Neural cell (in vitro differentiated cells): ENCODE results near the gene BTBD18.

Experiments used
- EP300 ChIP-seq: fragments of 450-650 bp; conservative IDR thresholded peaks from 2 replicates; pipeline ENCODE4 v1.6.1; 2014; ENCODE audit warnings: antibody characterized with exemption, mild to moderate bottlenecking, moderate library complexity; ENCODE audit not compliant: poor library complexity, severe bottlenecking
- EZH2 ChIP-seq: fragments of 200-600, 300-800 bp; shearing (Covaris generic), sonication (generic); IDR thresholded peaks from 2 replicates; pipeline ENCODE4 v1.6.1; 2014; ENCODE audit warnings: antibody characterized with exemption, low read length, borderline replicate concordance, mild to moderate bottlenecking; ENCODE audit not compliant: insufficient read depth, poor library complexity, severe bottlenecking
- MXI1 ChIP-seq: fragments of 450-650 bp; conservative IDR thresholded peaks from 2 replicates; pipeline ENCODE4 v1.6.1; 2014; ENCODE audit warnings: antibody characterized with exemption, mild to moderate bottlenecking; ENCODE audit not compliant: poor library complexity, severe bottlenecking
- POLR2AphosphoS5 ChIP-seq: IDR thresholded peaks from 2 replicates; pipeline ENCODE4 v1.6.1; 2012
- TAF1 ChIP-seq: IDR thresholded peaks from 2 replicates; pipeline ENCODE4 v1.6.1; 2012; ENCODE audit warnings: low read depth
- TF ChIP-seq, protein P1 (sequence below): fragments of 450-650 bp; IDR thresholded peaks from 2 replicates; pipeline ENCODE4 v1.5.1; 2014; ENCODE audit warnings: antibody characterized with exemption, mild to moderate bottlenecking, moderate library complexity; ENCODE audit not compliant: poor library complexity, severe bottlenecking
- TF ChIP-seq, protein P2 (sequence below): IDR thresholded peaks from 2 replicates; pipeline ENCODE4 v1.6.1; 2012; ENCODE audit warnings: borderline replicate concordance

DNA sequence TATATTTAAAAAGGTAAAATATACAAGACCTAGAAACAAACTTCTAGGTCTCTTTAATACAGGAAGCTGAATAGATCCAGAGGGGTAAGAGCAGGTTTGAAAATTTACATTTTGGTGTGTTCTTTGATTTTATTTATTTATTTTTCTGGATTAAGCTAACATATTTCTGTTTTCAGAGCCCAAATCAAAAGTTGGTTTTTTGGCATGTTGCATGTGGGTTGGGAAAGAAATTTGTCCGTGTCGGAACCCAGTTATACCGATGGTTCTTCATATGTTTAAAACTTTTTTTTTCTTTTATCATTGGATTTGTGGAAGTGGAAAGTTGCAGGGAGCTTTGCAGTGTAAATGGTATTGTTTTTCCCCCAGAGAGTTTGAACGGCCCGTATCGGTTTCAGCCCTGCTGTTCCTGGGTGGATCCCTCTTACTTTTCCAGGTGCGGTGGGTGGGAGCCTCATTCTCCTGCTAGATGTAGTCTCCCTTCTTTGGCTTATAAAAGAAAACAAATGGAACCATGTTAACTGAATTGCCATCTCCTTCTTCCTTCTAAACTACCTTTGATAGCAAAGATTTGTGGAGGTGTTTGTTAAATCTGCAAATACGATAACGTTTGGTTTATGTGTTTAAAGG, 10.7 kb upstream of the BTBD18 start:
- TF ChIP-seq POLR2AphosphoS5 (no peak), EZH2 (no peak), EP300 (no peak), TAF1 (no peak), MXI1 (peak; percentile 16)
- TF ChIP-seq, protein P1, sequence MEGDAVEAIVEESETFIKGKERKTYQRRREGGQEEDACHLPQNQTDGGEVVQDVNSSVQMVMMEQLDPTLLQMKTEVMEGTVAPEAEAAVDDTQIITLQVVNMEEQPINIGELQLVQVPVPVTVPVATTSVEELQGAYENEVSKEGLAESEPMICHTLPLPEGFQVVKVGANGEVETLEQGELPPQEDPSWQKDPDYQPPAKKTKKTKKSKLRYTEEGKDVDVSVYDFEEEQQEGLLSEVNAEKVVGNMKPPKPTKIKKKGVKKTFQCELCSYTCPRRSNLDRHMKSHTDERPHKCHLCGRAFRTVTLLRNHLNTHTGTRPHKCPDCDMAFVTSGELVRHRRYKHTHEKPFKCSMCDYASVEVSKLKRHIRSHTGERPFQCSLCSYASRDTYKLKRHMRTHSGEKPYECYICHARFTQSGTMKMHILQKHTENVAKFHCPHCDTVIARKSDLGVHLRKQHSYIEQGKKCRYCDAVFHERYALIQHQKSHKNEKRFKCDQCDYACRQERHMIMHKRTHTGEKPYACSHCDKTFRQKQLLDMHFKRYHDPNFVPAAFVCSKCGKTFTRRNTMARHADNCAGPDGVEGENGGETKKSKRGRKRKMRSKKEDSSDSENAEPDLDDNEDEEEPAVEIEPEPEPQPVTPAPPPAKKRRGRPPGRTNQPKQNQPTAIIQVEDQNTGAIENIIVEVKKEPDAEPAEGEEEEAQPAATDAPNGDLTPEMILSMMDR, result no peak
- TF ChIP-seq, protein P2, sequence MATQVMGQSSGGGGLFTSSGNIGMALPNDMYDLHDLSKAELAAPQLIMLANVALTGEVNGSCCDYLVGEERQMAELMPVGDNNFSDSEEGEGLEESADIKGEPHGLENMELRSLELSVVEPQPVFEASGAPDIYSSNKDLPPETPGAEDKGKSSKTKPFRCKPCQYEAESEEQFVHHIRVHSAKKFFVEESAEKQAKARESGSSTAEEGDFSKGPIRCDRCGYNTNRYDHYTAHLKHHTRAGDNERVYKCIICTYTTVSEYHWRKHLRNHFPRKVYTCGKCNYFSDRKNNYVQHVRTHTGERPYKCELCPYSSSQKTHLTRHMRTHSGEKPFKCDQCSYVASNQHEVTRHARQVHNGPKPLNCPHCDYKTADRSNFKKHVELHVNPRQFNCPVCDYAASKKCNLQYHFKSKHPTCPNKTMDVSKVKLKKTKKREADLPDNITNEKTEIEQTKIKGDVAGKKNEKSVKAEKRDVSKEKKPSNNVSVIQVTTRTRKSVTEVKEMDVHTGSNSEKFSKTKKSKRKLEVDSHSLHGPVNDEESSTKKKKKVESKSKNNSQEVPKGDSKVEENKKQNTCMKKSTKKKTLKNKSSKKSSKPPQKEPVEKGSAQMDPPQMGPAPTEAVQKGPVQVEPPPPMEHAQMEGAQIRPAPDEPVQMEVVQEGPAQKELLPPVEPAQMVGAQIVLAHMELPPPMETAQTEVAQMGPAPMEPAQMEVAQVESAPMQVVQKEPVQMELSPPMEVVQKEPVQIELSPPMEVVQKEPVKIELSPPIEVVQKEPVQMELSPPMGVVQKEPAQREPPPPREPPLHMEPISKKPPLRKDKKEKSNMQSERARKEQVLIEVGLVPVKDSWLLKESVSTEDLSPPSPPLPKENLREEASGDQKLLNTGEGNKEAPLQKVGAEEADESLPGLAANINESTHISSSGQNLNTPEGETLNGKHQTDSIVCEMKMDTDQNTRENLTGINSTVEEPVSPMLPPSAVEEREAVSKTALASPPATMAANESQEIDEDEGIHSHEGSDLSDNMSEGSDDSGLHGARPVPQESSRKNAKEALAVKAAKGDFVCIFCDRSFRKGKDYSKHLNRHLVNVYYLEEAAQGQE, result peak; percentile 10
